Measurements from ENCODE around the gene GIGYF2.

DNA sequence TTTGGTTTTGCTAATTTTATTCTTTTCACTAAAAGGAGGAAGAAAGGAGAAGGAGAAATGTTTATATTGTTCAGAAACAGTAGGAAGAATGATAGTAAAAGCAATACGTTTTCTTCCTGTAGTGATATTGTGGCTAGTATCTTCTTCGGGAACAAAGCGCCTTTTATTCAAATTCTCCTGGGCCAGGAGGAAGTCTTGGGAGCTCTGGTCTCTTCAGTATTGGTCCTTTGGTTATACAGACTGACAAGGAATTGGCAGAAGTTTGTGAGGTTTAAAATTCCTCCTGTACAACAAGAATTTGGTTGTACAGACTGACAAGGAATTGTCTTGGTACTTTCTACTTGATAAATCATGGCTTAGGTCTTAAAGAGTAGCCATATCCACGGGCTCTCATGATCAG, 9.9 kb downstream of the GIGYF2 start:
- TF ChIP-seq POLR2A (IDR thresholded peaks at IDR 0.05) (no peak), EP300 (IDR thresholded peaks at IDR 0.05) (no peak)
- TF ChIP-seq, protein P1, sequence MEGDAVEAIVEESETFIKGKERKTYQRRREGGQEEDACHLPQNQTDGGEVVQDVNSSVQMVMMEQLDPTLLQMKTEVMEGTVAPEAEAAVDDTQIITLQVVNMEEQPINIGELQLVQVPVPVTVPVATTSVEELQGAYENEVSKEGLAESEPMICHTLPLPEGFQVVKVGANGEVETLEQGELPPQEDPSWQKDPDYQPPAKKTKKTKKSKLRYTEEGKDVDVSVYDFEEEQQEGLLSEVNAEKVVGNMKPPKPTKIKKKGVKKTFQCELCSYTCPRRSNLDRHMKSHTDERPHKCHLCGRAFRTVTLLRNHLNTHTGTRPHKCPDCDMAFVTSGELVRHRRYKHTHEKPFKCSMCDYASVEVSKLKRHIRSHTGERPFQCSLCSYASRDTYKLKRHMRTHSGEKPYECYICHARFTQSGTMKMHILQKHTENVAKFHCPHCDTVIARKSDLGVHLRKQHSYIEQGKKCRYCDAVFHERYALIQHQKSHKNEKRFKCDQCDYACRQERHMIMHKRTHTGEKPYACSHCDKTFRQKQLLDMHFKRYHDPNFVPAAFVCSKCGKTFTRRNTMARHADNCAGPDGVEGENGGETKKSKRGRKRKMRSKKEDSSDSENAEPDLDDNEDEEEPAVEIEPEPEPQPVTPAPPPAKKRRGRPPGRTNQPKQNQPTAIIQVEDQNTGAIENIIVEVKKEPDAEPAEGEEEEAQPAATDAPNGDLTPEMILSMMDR (IDR thresholded peaks at IDR 0.05) = no peak
